OCI-LY7 (cell line): ENCODE results near the gene GALK1. TPM values are rescaled to one million over a fixed set of nuclear protein-coding genes. Genes with fewer than 3 reads are reported as not detected.

Experiments
- BruUV-seq: library from RNA; stranded (reverse); fragments of 400-500 nt; replicated peaks from 2 replicates; lab custom pipeline; 2021; lab: Mats Ljungman, UMichigan
- CTCF ChIA-PET: fragments of 300-600 bp; sonication (Branson Sonifier 250); formaldehyde crosslinking; loops from one replicate; lab custom pipeline; 2022; ENCODE audit warnings: antibody characterized with exemption; ENCODE audit not compliant: unreplicated experiment; lab: Charles Lee
- POLR2A ChIA-PET: fragments of 300-600 bp; sonication (Branson Sonifier 250); formaldehyde crosslinking; loops from one replicate; lab custom pipeline; 2022; ENCODE audit warnings: antibody characterized with exemption; lab: Charles Lee
- DNase-seq: peaks from one replicate; pipeline ENCODE4 v3.0.0-alpha.2; 2015; ENCODE audit warnings: low spot score
- H2AFZ ChIP-seq: fragments of 200-600 bp; sonication (generic), shearing (Covaris generic); 2 replicates; pipeline ENCODE4 v1.6.1; 2014; ENCODE audit warnings: mild to moderate bottlenecking, antibody characterized with exemption, low read length, moderate library complexity
- H3K27ac ChIP-seq: fragments of 200-600 bp; sonication (generic); 2 replicates; pipeline ENCODE4 v1.5.1; 2014; ENCODE audit warnings: mixed run types, low read depth, mild to moderate bottlenecking, moderate library complexity, low read length, inconsistent platforms; ENCODE audit not compliant: poor library complexity, severe bottlenecking
- H3K36me3 ChIP-seq: fragments of 200-600 bp; sonication (generic); 2 replicates; pipeline ENCODE4 v1.6.1; 2014; ENCODE audit warnings: mild to moderate bottlenecking, antibody characterized with exemption, low read length, moderate library complexity, mixed read lengths; ENCODE audit not compliant: insufficient read depth
- H3K4me1 ChIP-seq: fragments of 200-600 bp; sonication (generic); 2 replicates; pipeline ENCODE4 v1.5.1; 2014; ENCODE audit warnings: mild to moderate bottlenecking, low read length; ENCODE audit not compliant: insufficient read depth, poor library complexity, severe bottlenecking
- H3K4me2 ChIP-seq: fragments of 200-600 bp; sonication (generic); 2 replicates; pipeline ENCODE4 v1.6.1; 2014; ENCODE audit warnings: mild to moderate bottlenecking, low read length
- H3K4me3 ChIP-seq: fragments of 200-600 bp; sonication (generic); 2 replicates; pipeline ENCODE4 v1.5.1; 2014; ENCODE audit warnings: mild to moderate bottlenecking, low read depth, low read length; ENCODE audit not compliant: poor library complexity, severe bottlenecking
- H3K79me2 ChIP-seq: fragments of 200-600 bp; sonication (generic); 2 replicates; pipeline ENCODE4 v1.6.1; 2016; ENCODE audit warnings: low read depth, mild to moderate bottlenecking, low read length, moderate library complexity, mixed read lengths; ENCODE audit not compliant: insufficient read depth
- H3K9me2 ChIP-seq: fragments of 200-600 bp; sonication (generic); 2 replicates; pipeline ENCODE4 v1.6.1; 2016; ENCODE audit warnings: mild to moderate bottlenecking, low read length, mixed read lengths; ENCODE audit not compliant: insufficient read depth
- H3K9me3 ChIP-seq: fragments of 200-600 bp; sonication (generic); 2 replicates; pipeline ENCODE4 v1.6.1; 2014; ENCODE audit warnings: mild to moderate bottlenecking, mixed run types, low read length, mixed read lengths
- H4K20me1 ChIP-seq: fragments of 200-600 bp; sonication (generic); 2 replicates; pipeline ENCODE4 v1.6.1; 2014; ENCODE audit warnings: mild to moderate bottlenecking, antibody characterized with exemption, low read length, moderate library complexity, mixed read lengths; ENCODE audit not compliant: insufficient read depth
- EZH2phosphoT487 ChIP-seq: fragments of 200-600 bp; sonication (generic); IDR thresholded peaks from 2 replicates; pipeline ENCODE4 v1.6.1; 2018; ENCODE audit warnings: low read depth, borderline replicate concordance, mild to moderate bottlenecking, mixed run types, antibody characterized with exemption, low read length, moderate library complexity, mixed read lengths
- intact Hi-C: fragments of 100-400 bp; cut with micrococcal nuclease; formaldehyde crosslinking; loops from one replicate; pipeline ENCODE4 v1.10.0; 2022; ENCODE audit not compliant: unreplicated experiment
- total RNA-seq, 2 experiments: library from RNA; depleted of rRNA in 1 of 2; stranded (reverse); fragments of >200 nt in 1 of 2; shearing (Covaris generic) in 1 of 2; gene quantifications; 2 replicates each; pipeline ENCODE4 v1.2.3, GENCODE V29; 2014 to 2022
- TF ChIP-seq, protein P1 (sequence below): fragments of 200-600 bp; sonication (generic); conservative IDR thresholded peaks from 2 replicates; pipeline ENCODE4 v1.5.1; 2014; ENCODE audit warnings: mild to moderate bottlenecking, antibody characterized with exemption, low read length, moderate library complexity, mixed read lengths

The GALK1 gene
- total RNA-seq, 2 experiments from 2014 or later = 74.8 to 99.4 TPM

DNA sequence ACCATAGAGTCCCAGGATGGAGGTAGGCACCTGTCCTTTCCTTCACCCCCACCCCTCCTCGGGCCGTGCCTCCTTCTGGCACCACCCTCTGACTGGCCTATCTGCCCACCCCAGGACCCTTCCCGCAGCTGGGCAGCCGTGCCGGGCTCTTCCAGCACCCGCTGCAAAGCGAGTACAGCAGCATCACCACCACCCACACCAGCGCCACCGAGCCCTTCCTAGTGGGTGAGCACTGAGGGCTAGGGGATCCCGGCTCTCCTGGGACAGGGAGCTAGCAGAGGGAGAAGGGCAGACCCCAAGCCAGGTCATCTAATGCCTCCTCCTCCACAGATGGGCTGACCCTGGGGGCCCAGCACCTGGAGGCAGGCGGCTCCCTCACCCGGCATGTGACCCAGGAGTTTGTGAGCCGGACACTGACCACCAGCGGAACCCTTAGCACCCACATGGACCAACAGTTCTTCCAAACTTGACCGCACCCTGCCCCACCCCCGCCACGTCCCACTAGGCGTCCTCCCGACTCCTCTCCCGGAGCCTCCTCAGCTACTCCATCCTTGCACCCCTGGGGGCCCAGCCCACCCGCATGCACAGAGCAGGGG, 7.8 kb downstream of the GALK1 start:
- intact Hi-C loops = no loop called here
- Histone ChIP-seq H2AFZ (no peak overlapping the region), H3K9me2 (no peaks in the 10 kb centered on the region), H3K4me1 (peaks cover 24% of the 10 kb centered on the region), H4K20me1 (no peaks in the 10 kb centered on the region), H3K79me2 (no peaks in the 10 kb centered on the region), H3K36me3 (no peaks in the 10 kb centered on the region), H3K4me3 (no peak overlapping the region), H3K9me3 (no peaks in the 10 kb centered on the region), H3K4me2 (no peak overlapping the region), H3K27ac (no peak overlapping the region)
- no peak for DNase-seq
- BruUV-seq = no TSS peak
- TF ChIP-seq EZH2phosphoT487 = no peak
- TF ChIP-seq, protein P1, sequence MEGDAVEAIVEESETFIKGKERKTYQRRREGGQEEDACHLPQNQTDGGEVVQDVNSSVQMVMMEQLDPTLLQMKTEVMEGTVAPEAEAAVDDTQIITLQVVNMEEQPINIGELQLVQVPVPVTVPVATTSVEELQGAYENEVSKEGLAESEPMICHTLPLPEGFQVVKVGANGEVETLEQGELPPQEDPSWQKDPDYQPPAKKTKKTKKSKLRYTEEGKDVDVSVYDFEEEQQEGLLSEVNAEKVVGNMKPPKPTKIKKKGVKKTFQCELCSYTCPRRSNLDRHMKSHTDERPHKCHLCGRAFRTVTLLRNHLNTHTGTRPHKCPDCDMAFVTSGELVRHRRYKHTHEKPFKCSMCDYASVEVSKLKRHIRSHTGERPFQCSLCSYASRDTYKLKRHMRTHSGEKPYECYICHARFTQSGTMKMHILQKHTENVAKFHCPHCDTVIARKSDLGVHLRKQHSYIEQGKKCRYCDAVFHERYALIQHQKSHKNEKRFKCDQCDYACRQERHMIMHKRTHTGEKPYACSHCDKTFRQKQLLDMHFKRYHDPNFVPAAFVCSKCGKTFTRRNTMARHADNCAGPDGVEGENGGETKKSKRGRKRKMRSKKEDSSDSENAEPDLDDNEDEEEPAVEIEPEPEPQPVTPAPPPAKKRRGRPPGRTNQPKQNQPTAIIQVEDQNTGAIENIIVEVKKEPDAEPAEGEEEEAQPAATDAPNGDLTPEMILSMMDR = no peak
- CTCF ChIA-PET = interaction anchor here (0.6 kb wide), 1 partner anchor 16 kb away, joined by 5 read pairs; no protein-coding TSS in a partner anchor
- POLR2A ChIA-PET = no interaction called here

DNA sequence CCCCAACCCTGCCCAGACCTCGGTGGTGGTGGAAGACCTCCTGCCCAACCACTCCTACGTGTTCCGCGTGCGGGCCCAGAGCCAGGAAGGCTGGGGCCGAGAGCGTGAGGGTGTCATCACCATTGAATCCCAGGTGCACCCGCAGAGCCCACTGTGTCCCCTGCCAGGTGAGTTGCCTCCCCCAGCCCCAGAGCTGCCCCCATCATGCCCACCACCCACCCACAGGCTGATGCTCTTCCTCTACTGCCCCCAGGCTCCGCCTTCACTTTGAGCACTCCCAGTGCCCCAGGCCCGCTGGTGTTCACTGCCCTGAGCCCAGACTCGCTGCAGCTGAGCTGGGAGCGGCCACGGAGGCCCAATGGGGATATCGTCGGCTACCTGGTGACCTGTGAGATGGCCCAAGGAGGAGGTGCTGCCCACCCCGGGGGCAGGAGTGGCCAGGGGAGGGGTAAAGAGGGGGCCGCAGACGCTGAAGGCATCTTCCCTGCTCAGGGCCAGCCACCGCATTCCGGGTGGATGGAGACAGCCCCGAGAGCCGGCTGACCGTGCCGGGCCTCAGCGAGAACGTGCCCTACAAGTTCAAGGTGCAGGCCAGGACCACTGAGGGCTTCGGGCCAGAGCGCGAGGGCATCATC, 8.4 kb downstream of the GALK1 start:
- no peaks in the 10 kb centered on the region for H3K9me3 ChIP-seq
- H3K27ac ChIP-seq = no peak overlapping the region
- H3K79me2 ChIP-seq = no peaks in the 10 kb centered on the region
- intact Hi-C loops = no loop called here
- H3K4me2 ChIP-seq = no peak overlapping the region
- peaks cover 24% of the 10 kb centered on the region for H3K4me1 ChIP-seq
- H3K36me3 ChIP-seq = no peaks in the 10 kb centered on the region
- H4K20me1 ChIP-seq = no peaks in the 10 kb centered on the region
- no TSS peak for BruUV-seq
- H2AFZ ChIP-seq = no peak overlapping the region
- H3K9me2 ChIP-seq = no peaks in the 10 kb centered on the region
- ChIA-PET CTCF (interaction anchor here (0.6 to 0.9 kb wide), 3 partner anchors 9 to 88 kb away, joined by 3 to 4 read pairs (median 3); no protein-coding TSS in a partner anchor), POLR2A (no interaction called here)
- no peak overlapping the region for H3K4me3 ChIP-seq
- TF ChIP-seq, protein P1 = no peak
- TF ChIP-seq EZH2phosphoT487 = no peak
- DNase-seq = no peak

DNA sequence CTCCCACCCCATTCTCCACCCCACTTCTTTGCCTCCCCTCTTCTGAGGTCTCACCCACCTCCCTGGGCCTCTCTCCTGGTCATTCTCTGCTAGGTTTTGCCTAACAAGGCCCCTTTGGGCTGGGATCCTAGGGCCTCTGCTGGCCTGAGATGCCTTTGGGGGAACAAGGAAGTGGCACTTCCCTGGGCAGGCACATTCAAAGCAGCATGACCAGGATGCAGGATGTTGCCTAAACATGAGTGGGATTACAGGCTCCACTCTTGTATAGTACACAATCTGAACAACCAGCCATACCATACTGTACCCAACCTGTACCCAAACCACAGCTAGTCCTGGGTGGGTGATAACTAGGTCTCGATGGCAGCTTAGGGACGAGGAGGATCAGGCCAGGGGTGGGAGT, 9.0 kb downstream of the GALK1 start:
- Histone ChIP-seq H3K27ac (no peak overlapping the region), H3K4me1 (peaks cover 24% of the 10 kb centered on the region), H2AFZ (no peak overlapping the region), H3K4me2 (no peak overlapping the region), H3K4me3 (no peak overlapping the region), H4K20me1 (no peaks in the 10 kb centered on the region), H3K9me3 (no peaks in the 10 kb centered on the region), H3K9me2 (no peaks in the 10 kb centered on the region), H3K79me2 (no peaks in the 10 kb centered on the region), H3K36me3 (no peaks in the 10 kb centered on the region)
- DNase-seq = no peak
- no TSS peak for BruUV-seq
- POLR2A ChIA-PET = no interaction called here
- no peak for TF ChIP-seq EZH2phosphoT487
- TF ChIP-seq, protein P1 = no peak
- intact Hi-C loops = no loop called here
- CTCF ChIA-PET = interaction anchor here (0.6 to 0.9 kb wide), 3 partner anchors 8 to 88 kb away, joined by 3 to 4 read pairs (median 3); no protein-coding TSS in a partner anchor
